ENCODE measurements around the gene LDLRAD3.

Gene LDLRAD3

GRCh38 chr11:35932681-35933319, 11.1 kb upstream of the LDLRAD3 start:
- TF ChIP-seq FOXM1 (IDR thresholded peaks at IDR 0.05; ENCODE audit: borderline replicate concordance, low read depth) (no peak), REST (IDR thresholded peaks at IDR 0.05; ENCODE audit: low read depth) (no peak), USF1 (IDR thresholded peaks at IDR 0.05) (no peak), MAX (IDR thresholded peaks at IDR 0.05) (no peak), EP300 (IDR thresholded peaks at IDR 0.05; ENCODE audit: borderline replicate concordance) (no peak), TAF1 (IDR thresholded peaks at IDR 0.05; ENCODE audit: low read depth) (no peak), NFIC (IDR thresholded peaks at IDR 0.05) (no peak), ZBTB7A (IDR thresholded peaks at IDR 0.05; ENCODE audit: low read depth) (no peak), RAD21 (IDR thresholded peaks at IDR 0.05; ENCODE audit: low read depth) (no peak), YY1 (IDR thresholded peaks at IDR 0.05; ENCODE audit: low read depth) (no peak), CREB1 (IDR thresholded peaks at IDR 0.05; ENCODE audit: low read depth) (no peak), CEBPB (IDR thresholded peaks at IDR 0.05) (no peak)

- TF ChIP-seq ZBTB7A (IDR thresholded peaks at IDR 0.05; ENCODE audit: low read depth) (no peak), TAF1 (IDR thresholded peaks at IDR 0.05; ENCODE audit: low read depth) (no peak), EP300 (IDR thresholded peaks at IDR 0.05; ENCODE audit: borderline replicate concordance) (no peak), USF1 (IDR thresholded peaks at IDR 0.05) (no peak), CEBPB (IDR thresholded peaks at IDR 0.05) (no peak), FOXM1 (IDR thresholded peaks at IDR 0.05; ENCODE audit: borderline replicate concordance, low read depth) (no peak), RAD21 (IDR thresholded peaks at IDR 0.05; ENCODE audit: low read depth) (no peak), EGR1 (IDR thresholded peaks at IDR 0.05) (no peak), CREB1 (IDR thresholded peaks at IDR 0.05; ENCODE audit: low read depth) (no peak), TEAD4 (IDR thresholded peaks at IDR 0.05) (no peak), YY1 (IDR thresholded peaks at IDR 0.05; ENCODE audit: low read depth) (no peak), REST (IDR thresholded peaks at IDR 0.05; ENCODE audit: low read depth) (no peak), MAX (IDR thresholded peaks at IDR 0.05) (no peak), TCF12 (IDR thresholded peaks at IDR 0.05; ENCODE audit: low read depth) (no peak), NFIC (IDR thresholded peaks at IDR 0.05) (no peak)
Measured at GRCh38 chr11:35933320-35933871, 10.5 kb upstream of the LDLRAD3 start.

DNA sequence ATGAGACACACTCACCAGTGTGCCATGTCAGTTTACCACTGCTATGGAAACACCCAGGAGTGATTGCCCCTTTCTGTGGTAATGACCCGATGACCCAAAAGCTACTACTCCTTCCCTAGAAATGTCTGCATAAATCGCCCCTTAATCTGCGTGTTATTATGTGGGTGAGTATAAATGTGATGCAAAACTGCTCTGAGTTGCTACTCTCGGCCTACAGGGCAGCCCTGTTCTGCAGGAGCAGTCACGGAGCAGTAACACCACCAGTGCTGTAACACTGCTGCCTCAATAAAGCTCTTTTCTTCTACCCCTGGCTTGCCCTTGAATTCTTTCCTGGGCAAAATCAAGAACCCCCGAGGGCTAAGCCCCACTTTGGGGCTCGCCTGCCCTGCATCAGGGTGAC, 9.6 kb upstream of the LDLRAD3 start:
- TF ChIP-seq NFIC (IDR thresholded peaks at IDR 0.05) (no peak), REST (IDR thresholded peaks at IDR 0.05; ENCODE audit: low read depth) (no peak), CEBPB (IDR thresholded peaks at IDR 0.05) (no peak), EGR1 (IDR thresholded peaks at IDR 0.05) (no peak), FOXM1 (IDR thresholded peaks at IDR 0.05; ENCODE audit: borderline replicate concordance, low read depth) (no peak), USF1 (IDR thresholded peaks at IDR 0.05) (no peak), ZBTB7A (IDR thresholded peaks at IDR 0.05; ENCODE audit: low read depth) (no peak), YY1 (IDR thresholded peaks at IDR 0.05; ENCODE audit: low read depth) (no peak), TCF12 (IDR thresholded peaks at IDR 0.05; ENCODE audit: low read depth) (no peak), RAD21 (IDR thresholded peaks at IDR 0.05; ENCODE audit: low read depth) (no peak), MAX (IDR thresholded peaks at IDR 0.05) (no peak)
